K562 (cell line): Measurements from ENCODE around the gene GALT. TPM values are rescaled to one million over a fixed set of nuclear protein-coding genes. Genes with fewer than 3 reads are reported as not detected.

ENCODE experiments used
- CC2D1A ChIP-seq: fragments of 450-650 bp; IDR thresholded peaks from 2 replicates; pipeline ENCODE4 v1.6.1; 2017; ENCODE audit warnings: mild to moderate bottlenecking
- DNMT1 ChIP-seq: fragments of 450-650 bp; IDR thresholded peaks from 2 replicates; pipeline ENCODE4 v1.6.1; 2016; ENCODE audit warnings: antibody characterized with exemption, mild to moderate bottlenecking
- ELF1 ChIP-seq: fragments of 200-800 bp; sonication (Bioruptor generic); IDR thresholded peaks from 2 replicates; pipeline ENCODE4 v1.6.1; 2016; ENCODE audit warnings: missing genetic modification characterization, missing compliant biosample characterization
- ELF4 ChIP-seq: fragments of 450-650 bp; formaldehyde crosslinking; IDR thresholded peaks from 2 replicates; pipeline ENCODE4 v1.4.0; 2022; ENCODE audit warnings: missing genetic modification characterization
- ETV1 ChIP-seq: fragments of 450-650 bp; conservative IDR thresholded peaks from 2 replicates; pipeline ENCODE4 v1.6.1; 2016; ENCODE audit warnings: missing genetic modification characterization, control low read depth, low read depth, missing compliant biosample characterization
- ETV6 ChIP-seq, 3 experiments: fragments of 150-350 bp in 1 of 3; sonication (generic) in 1 of 3; formaldehyde crosslinking in 1 of 3; IDR thresholded peaks; 2 replicates each; pipeline versions ENCODE4 v1.6.1 to v1.8.0; 2014 to 2022; ENCODE audit warnings: borderline replicate concordance in 2 of 3, low read depth in 2 of 3, antibody characterized with exemption in 1 of 3, low read length in 1 of 3, mild to moderate bottlenecking in 1 of 3, missing genetic modification reagents in 1 of 3
- HBP1 ChIP-seq: fragments of 450-650 bp; formaldehyde crosslinking; IDR thresholded peaks from 2 replicates; pipeline ENCODE4 v1.4.0; 2022; ENCODE audit warnings: missing genetic modification characterization
- KAT8 ChIP-seq: fragments of 450-650 bp; IDR thresholded peaks from 2 replicates; pipeline ENCODE4 v1.6.1; 2016; ENCODE audit warnings: low read depth, mild to moderate bottlenecking
- KLF6 ChIP-seq: fragments of 250-450 bp; sonication (Bioruptor Pico); IDR thresholded peaks from 2 replicates; pipeline ENCODE4 v1.4.0; 2020; ENCODE audit warnings: mild to moderate bottlenecking, moderate library complexity, borderline replicate concordance
- MNT ChIP-seq, 2 experiments: fragments of 450-650 bp; conservative IDR thresholded peaks; 2 replicates each; pipeline ENCODE4 v1.6.1; 2017; ENCODE audit warnings: mild to moderate bottlenecking in 2 of 2, moderate library complexity in 2 of 2
- NELFE ChIP-seq: IDR thresholded peaks from 2 replicates; pipeline ENCODE4 v1.6.1; 2011; ENCODE audit warnings: mild to moderate bottlenecking; ENCODE audit not compliant: insufficient read depth, insufficient read length
- POU5F1 ChIP-seq: fragments of 150-350 bp; IDR thresholded peaks from 2 replicates; pipeline ENCODE4 v1.6.1; 2014; ENCODE audit warnings: borderline replicate concordance, low read length, low read depth, mild to moderate bottlenecking; ENCODE audit not compliant: partially characterized antibody
- RBM15 ChIP-seq: fragments of 200-400 bp; formaldehyde crosslinking; IDR thresholded peaks from 2 replicates; pipeline ENCODE4 v1.6.1; 2018; ENCODE audit warnings: mild to moderate bottlenecking, low read length, moderate library complexity; ENCODE audit not compliant: insufficient read depth
- SMC3 ChIP-seq: conservative IDR thresholded peaks from 2 replicates; pipeline ENCODE4 v1.6.1; 2011; ENCODE audit warnings: low read depth, low read length, improper control_type of control experiment; ENCODE audit not compliant: insufficient read depth
- SPI1 ChIP-seq: IDR thresholded peaks from 2 replicates; pipeline ENCODE4 v1.6.1; 2011; ENCODE audit warnings: low read depth, low read length, control low read depth, borderline replicate concordance
- U2AF1 ChIP-seq: fragments of 200-400 bp; formaldehyde crosslinking; optimal IDR thresholded peaks from 2 replicates; pipeline ENCODE3; 2017; ENCODE audit warnings: mild to moderate bottlenecking, low read depth, low read length, moderate library complexity
- ZNF212 ChIP-seq: fragments of 450-650 bp; formaldehyde crosslinking; IDR thresholded peaks from 2 replicates; pipeline ENCODE4 v1.4.0; 2020; ENCODE audit warnings: mild to moderate bottlenecking
- ZNF609 ChIP-seq: sonication (generic); formaldehyde crosslinking; IDR thresholded peaks from 2 replicates; pipeline ENCODE4 v1.8.1; 2023; ENCODE audit warnings: missing genetic modification reagents, mild to moderate bottlenecking, borderline replicate concordance
- polyA plus RNA-seq, 8 experiments: library from polyadenylated mRNA; depleted of rRNA in 4 of 8; stranded (reverse) in 5 of 8; unstranded in 3 of 8; fragments of >200 nt; fragmentation: Nextera tagmentation in 2 of 8; fragmentation: Illumina TruSeq in 1 of 8; extraction: Ambion mirVana in 2 of 8; extraction: Trizol in 1 of 8; gene quantifications; 2 replicates each; pipeline versions ENCODE4 v1.2.1 to v1.2.3, GENCODE V29; 2011 to 2014; ENCODE audit warnings: inconsistent platforms in 1 of 8, missing spikeins in 1 of 8
- total RNA-seq, 7 experiments: library from RNA; depleted of rRNA in 6 of 7; stranded (reverse); fragments of >200 nt in 6 of 7; fragmentation: Illumina TruSeq in 2 of 7; extraction: Trizol in 2 of 7; gene quantifications; 2 replicates each; pipeline versions ENCODE4 v1.2.1 to v1.2.3, GENCODE V29; 2011 to 2021; ENCODE audit warnings: low replicate concordance in 1 of 7

The GALT gene
- total and polyA plus RNA-seq, 9 of the 15 experiments (the other 6 are each of a cell fraction or from before 2014, with no cell fraction given) = 7.3 to 29.2 (median 15.6) TPM

GRCh38 chr9:34665381-34666250 lies 19.1 kb downstream of the GALT start (continued):
- peak; percentile 54 to 63; a peak in 2 of 4 replicates for TF ChIP-seq MNT (conservative IDR thresholded peaks at IDR 0.05)
- TF ChIP-seq ZNF212 (CRISPR knock-in tag) = no peak
- TF ChIP-seq CC2D1A = no peak
- TF ChIP-seq SMC3 = no peak
- peak; percentile 57; the same call in 1 of the 2 replicates for TF ChIP-seq ETV1
- TF ChIP-seq NELFE = no peak
- no peak for TF ChIP-seq DNMT1
- no peak for TF ChIP-seq ETV6 (IDR thresholded peaks at IDR 0.05; ENCODE audit: borderline replicate concordance in 1 of 2, low read depth in 2 of 2, low read length in 1 of 2)
- TF ChIP-seq ETV6 (CRISPR knock-in tag; IDR thresholded peaks at IDR 0.05; ENCODE audit: borderline replicate concordance) = no peak
- TF ChIP-seq ELF1 (tag) = no peak
- no peak for TF ChIP-seq U2AF1
- no peak for TF ChIP-seq ZNF609
- no peak for TF ChIP-seq HBP1 (CRISPR knock-in tag)
- TF ChIP-seq POU5F1 = no peak
- TF ChIP-seq ELF4 (CRISPR knock-in tag) = no peak
- TF ChIP-seq SPI1 = no peak
- TF ChIP-seq KLF6 (CRISPR knock-in tag) = no peak
- no peak for TF ChIP-seq KAT8
- no peak for TF ChIP-seq RBM15
